ENCODE data around the gene NSD2. TPM values are rescaled to one million over a fixed set of nuclear protein-coding genes. Genes with fewer than 3 reads are reported as not detected.

The NSD2 gene
- total and polyA plus RNA-seq, 2 donors (not counting 1 experiment from before 2014, with no cell fraction given): 14.2 to 64.8 TPM

GRCh38 chr4:1982124-1983052, 111.2 kb downstream of the NSD2 start:
- ChIA-PET CTCF (no interaction called here), POLR2A (no interaction called here)
- Histone ChIP-seq H3K36me3 (replicated peaks in 1 of 2; ENCODE audit: control extremely low read depth in 1 of 2, control insufficient read depth in 1 of 2, extremely low read depth in 1 of 2, insufficient read depth in 2 of 2, low read length in 1 of 2) (peaks cover 3 to 79% of the 10 kb centered on the region in 2 experiments), H3K27me3 (replicated peaks in 1 of 4; ENCODE audit: control extremely low read depth in 1 of 4, control insufficient read depth in 3 of 4, insufficient read depth in 4 of 4, low read length in 3 of 4) (no peaks in the 10 kb centered on the region), H3K9ac (ENCODE audit: low read length) (no peak overlapping the region), H4K20me1 (ENCODE audit: control insufficient read depth, insufficient read depth, low read length, poor library complexity, severe bottlenecking) (peaks cover 8% of the 10 kb centered on the region), H3K4me3 (ENCODE audit: control extremely low read depth in 1 of 5, extremely low read depth in 1 of 5, insufficient read depth in 1 of 5, low read depth in 2 of 5, low read length in 4 of 5) (no peak overlapping the region), H3K9me3 (ENCODE audit: control extremely low read depth in 1 of 3, control insufficient read depth in 2 of 3, insufficient read depth in 1 of 3, low read length in 2 of 3) (no peaks in the 10 kb centered on the region), H3K27ac (ENCODE audit: low read length in 2 of 2) (no peak overlapping the region), H2AFZ (ENCODE audit: insufficient read depth, low read depth, low read length, poor library complexity, severe bottlenecking) (no peak overlapping the region), H3K79me2 (ENCODE audit: control insufficient read depth, insufficient read depth, low read length) (no peaks in the 10 kb centered on the region), H3K4me2 (replicated peaks; ENCODE audit: low read depth, low read length, poor library complexity, severe bottlenecking) (no peak overlapping the region), H3K4me1 (ENCODE audit: control insufficient read depth in 2 of 2, insufficient read depth in 2 of 2, low read length in 2 of 2) (no peaks in the 10 kb centered on the region)
- ATAC-seq (ENCODE audit: low read depth) (no peak), DNase-seq (no peak)
- H3K9me3 Mint-ChIP-seq (ENCODE audit: insufficient read depth): no peaks in the 10 kb centered on the region
- TF ChIP-seq CTCF (IDR thresholded peaks at IDR 0.05) (no peak), EZH2 (IDR thresholded peaks at IDR 0.05; ENCODE audit: borderline replicate concordance, insufficient read depth, low read depth, low read length, poor library complexity, severe bottlenecking) (no peak)
- intact Hi-C loops (cut with micrococcal nuclease): no loop called here
- H3K27ac Mint-ChIP-seq: no peak overlapping the region
- 94% methylated on average over 10 of the region's 16 CpGs for WGBS (ENCODE audit: insufficient coverage)
- no peaks in the 10 kb centered on the region for H3K27me3 Mint-ChIP-seq
- no peaks in the 10 kb centered on the region for H3K4me1 Mint-ChIP-seq
- no peak overlapping the region for H3K4me3 Mint-ChIP-seq
